ENCODE data around the gene LCMT1. TPM values are rescaled to one million over a fixed set of nuclear protein-coding genes. Genes with fewer than 3 reads are reported as not detected.
A peak's percentile ranks its signal among the peaks of the same experiment; 100 is the strongest.
"Not testable (repeated sequence)": the region's sequence is repeated elsewhere in the genome, so short reads cannot be mapped to it uniquely, and the experiment has no call there.

LCMT1 gene
- polyA plus RNA-seq, 1 donor from 2014 or later = 34.6 TPM

- Mint-ChIP-seq H3K36me3 (no peaks in the 10 kb centered on the region), H3K27me3 (no peaks in the 10 kb centered on the region), H3K4me3 (no peak overlapping the region), H3K9me3 (no peaks in the 10 kb centered on the region), H3K4me1 (no peaks in the 10 kb centered on the region), H3K27ac (peak overlapping the region in 1 of 3 donors; percentile 35)
These were observed 37.1 kb downstream of the LCMT1 start for GRCh38 chr16:25148568-25149215.

- Mint-ChIP-seq H3K36me3 (peaks cover 8% of the 10 kb centered on the region), H3K4me3 (no peak overlapping the region), H3K27me3 (no peaks in the 10 kb centered on the region), H3K27ac (no peak overlapping the region), H3K4me1 (no peaks in the 10 kb centered on the region), H3K9me3 (no peaks in the 10 kb centered on the region)
These were observed 40.5 kb downstream of the LCMT1 start for GRCh38 chr16:25151996-25152395.

GRCh38 chr16:25155553-25156460 lies 44.3 kb downstream of the LCMT1 start:
- peaks cover 13% of the 10 kb centered on the region for H3K36me3 Mint-ChIP-seq
- no peaks in the 10 kb centered on the region for H3K4me1 Mint-ChIP-seq
- no peak overlapping the region for H3K4me3 Mint-ChIP-seq
- no peaks in the 10 kb centered on the region for H3K27me3 Mint-ChIP-seq
- no peak overlapping the region for H3K27ac Mint-ChIP-seq
- H3K9me3 Mint-ChIP-seq = no peaks in the 10 kb centered on the region

- Mint-ChIP-seq H3K4me3 (no peak overlapping the region), H3K27me3 (no peaks in the 10 kb centered on the region), H3K4me1 (no peaks in the 10 kb centered on the region), H3K9me3 (no peaks in the 10 kb centered on the region), H3K36me3 (peaks cover 20% of the 10 kb centered on the region), H3K27ac (no peak overlapping the region)
These were observed 45.8 kb downstream of the LCMT1 start for GRCh38 chr16:25157271-25157875.

- H3K4me1 Mint-ChIP-seq = no peaks in the 10 kb centered on the region
- peaks cover 20% of the 10 kb centered on the region for H3K36me3 Mint-ChIP-seq
- H3K27ac Mint-ChIP-seq = no peak overlapping the region
- no peak overlapping the region for H3K4me3 Mint-ChIP-seq
- no peaks in the 10 kb centered on the region for H3K27me3 Mint-ChIP-seq
- no peaks in the 10 kb centered on the region for H3K9me3 Mint-ChIP-seq
These were observed 46.9 kb downstream of the LCMT1 start for GRCh38 chr16:25158401-25158800.

GRCh38 chr16:25161753-25162367 lies 50.3 kb downstream of the LCMT1 start:
- Mint-ChIP-seq H3K27me3 (no peaks in the 10 kb centered on the region), H3K4me3 (no peak overlapping the region), H3K9me3 (no peaks in the 10 kb centered on the region), H3K36me3 (peaks cover 19% of the 10 kb centered on the region), H3K4me1 (no peaks in the 10 kb centered on the region), H3K27ac (no peak overlapping the region)

- Mint-ChIP-seq H3K36me3 (peaks cover 20% of the 10 kb centered on the region), H3K27me3 (no peaks in the 10 kb centered on the region), H3K27ac (no peak overlapping the region), H3K4me1 (no peaks in the 10 kb centered on the region), H3K4me3 (no peak overlapping the region), H3K9me3 (no peaks in the 10 kb centered on the region)
These were observed 52.1 kb downstream of the LCMT1 start for GRCh38 chr16:25163683-25164082.

GRCh38 chr16:25165284-25165683 lies 53.7 kb downstream of the LCMT1 start:
- H3K27me3 Mint-ChIP-seq = no peaks in the 10 kb centered on the region
- H3K4me1 Mint-ChIP-seq = no peaks in the 10 kb centered on the region
- no peak overlapping the region for H3K27ac Mint-ChIP-seq
- H3K4me3 Mint-ChIP-seq = no peak overlapping the region
- H3K9me3 Mint-ChIP-seq = no peaks in the 10 kb centered on the region
- peaks cover 21% of the 10 kb centered on the region for H3K36me3 Mint-ChIP-seq

- H3K4me3 Mint-ChIP-seq, H3K9me3 Mint-ChIP-seq, H3K27ac Mint-ChIP-seq, H3K4me1 Mint-ChIP-seq, H3K27me3 Mint-ChIP-seq: not testable (repeated sequence)
- peaks cover 21% of the 10 kb centered on the region for H3K36me3 Mint-ChIP-seq
These were observed 56.4 kb downstream of the LCMT1 start for GRCh38 chr16:25167920-25168319.

- no peak overlapping the region for H3K4me3 Mint-ChIP-seq
- H3K27ac Mint-ChIP-seq = no peak overlapping the region
- no peaks in the 10 kb centered on the region for H3K9me3 Mint-ChIP-seq
- H3K4me1 Mint-ChIP-seq = no peaks in the 10 kb centered on the region
- H3K36me3 Mint-ChIP-seq = peaks cover 20% of the 10 kb centered on the region
- H3K27me3 Mint-ChIP-seq = no peaks in the 10 kb centered on the region
These were observed 59.8 kb downstream of the LCMT1 start for GRCh38 chr16:25171390-25171789.

GRCh38 chr16:25172831-25173230 lies 61.3 kb downstream of the LCMT1 start:
- Mint-ChIP-seq H3K27ac (no peak overlapping the region), H3K4me1 (no peaks in the 10 kb centered on the region), H3K4me3 (no peak overlapping the region), H3K36me3 (peaks cover 17% of the 10 kb centered on the region), H3K27me3 (no peaks in the 10 kb centered on the region), H3K9me3 (no peaks in the 10 kb centered on the region)

- Mint-ChIP-seq H3K9me3 (no peaks in the 10 kb centered on the region), H3K36me3 (peaks cover 22% of the 10 kb centered on the region), H3K27me3 (no peaks in the 10 kb centered on the region), H3K4me3 (no peak overlapping the region), H3K27ac (no peak overlapping the region), H3K4me1 (no peaks in the 10 kb centered on the region)
These were observed 62.7 kb downstream of the LCMT1 start for GRCh38 chr16:25174285-25174684.

- peaks cover 0 to under 1% (median 0%) of the 10 kb centered on the region in 3 donors for H3K4me1 Mint-ChIP-seq
- H3K36me3 Mint-ChIP-seq = peaks cover 16% of the 10 kb centered on the region
- no peak overlapping the region for H3K4me3 Mint-ChIP-seq
- H3K27ac Mint-ChIP-seq = no peak overlapping the region
- no peaks in the 10 kb centered on the region for H3K9me3 Mint-ChIP-seq
- no peaks in the 10 kb centered on the region for H3K27me3 Mint-ChIP-seq
These were observed 64.6 kb downstream of the LCMT1 start for GRCh38 chr16:25176136-25176535.

- peaks cover 0 to 1% (median 0%) of the 10 kb centered on the region in 3 donors for H3K4me1 Mint-ChIP-seq
- no peaks in the 10 kb centered on the region for H3K27me3 Mint-ChIP-seq
- H3K27ac Mint-ChIP-seq = no peak overlapping the region
- peaks cover 14% of the 10 kb centered on the region for H3K36me3 Mint-ChIP-seq
- H3K4me3 Mint-ChIP-seq = no peak overlapping the region
- H3K9me3 Mint-ChIP-seq = no peaks in the 10 kb centered on the region
These were observed 65.9 kb downstream of the LCMT1 start for GRCh38 chr16:25177512-25177830.

Data from IgD-negative memory B cell (primary cell).